ENCODE data around the gene RBP7. TPM values are rescaled to one million over a fixed set of nuclear protein-coding genes. Genes with fewer than 3 reads are reported as not detected.

Gene RBP7
- total RNA-seq: 1 to 10 TPM in 2 of 4 donors, not detected in 2; 2.3 to 3.3 TPM

DNA sequence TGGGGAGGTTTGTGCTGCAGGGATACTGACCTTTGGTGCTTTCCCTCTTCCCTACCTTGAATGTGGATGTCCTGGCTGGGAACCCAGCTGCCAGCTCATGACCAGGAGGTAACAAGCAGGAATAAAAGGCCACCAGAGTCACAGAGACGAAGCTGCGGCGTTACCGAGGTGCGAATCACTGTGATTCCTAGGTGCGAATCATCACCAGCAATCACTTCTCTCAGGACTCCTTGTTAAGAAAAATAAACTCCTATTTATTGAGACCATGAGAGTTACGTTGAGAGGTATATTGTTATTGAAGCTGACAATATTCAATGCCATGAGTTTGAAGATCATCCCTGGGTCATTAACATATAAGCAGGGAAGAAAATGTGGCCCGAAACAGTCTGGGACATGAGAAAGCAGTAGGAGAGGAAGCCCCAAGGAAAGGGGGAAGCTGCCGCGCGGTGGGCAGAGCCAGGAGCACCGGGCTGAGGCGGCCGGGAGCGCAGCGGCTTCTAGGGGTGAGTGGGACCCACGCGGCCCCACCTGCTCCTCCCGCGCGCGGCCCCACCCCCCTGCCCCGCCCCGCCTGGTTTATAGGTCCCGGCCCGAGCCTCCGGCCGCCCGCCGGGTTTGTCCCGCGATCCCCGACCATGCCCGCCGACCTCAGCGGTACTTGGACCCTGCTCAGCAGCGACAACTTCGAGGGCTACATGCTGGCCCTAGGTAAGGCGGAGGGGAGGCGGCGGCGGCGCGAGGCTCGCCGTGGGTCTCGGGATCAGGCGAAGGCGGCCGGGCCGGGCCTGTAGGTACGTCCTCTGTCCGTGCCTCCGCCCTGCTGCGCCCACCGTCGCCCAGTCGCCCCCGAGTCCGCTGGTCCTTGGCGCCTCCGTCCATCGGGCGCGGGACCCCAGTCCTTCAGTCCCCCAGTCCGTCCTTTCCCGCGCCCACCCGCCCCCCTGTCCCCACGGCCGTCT is at the start of gene RBP7:
Gene RBP7, plus strand, starts transcription at position 605 of the 959 bp plus-strand sequence. Its CDS starts 31 bp downstream, at position 636.
- Histone ChIP-seq H3K36me3 (no peaks in the 10 kb centered on the region), H3K9me3 (no peaks in the 10 kb centered on the region), H3K27ac (no peak within 1 kb of the TSS), H3K27me3 (peaks cover 57% of the 10 kb centered on the region), H3K4me3 (peak within 1 kb of the TSS; percentile 27 to 49 (median 42)), H3K4me1 (peaks cover 0 to 17% (median 14%) of the 10 kb centered on the region in 4 donors)
- 9 to 17% methylated on average over 10 to 52 of the region's 71 CpGs for WGBS, 2 donors (ENCODE audit: low coverage in 1 of 2)
- no peak for TF ChIP-seq CTCF (IDR thresholded peaks at IDR 0.05)
- DNase-seq: peak; percentile 10
- intact Hi-C loops (cut with DNase I; ENCODE audit: low total_unique reads): no loop called here
- in situ Hi-C loops (cut with MboI; ENCODE audit: low pct_ligation_motif_present in 1 of 4, low pct_unique_long_range_greater_than_20kb in 1 of 4, low sequenced_read_pairs in 3 of 4): no loop called here

- TF ChIP-seq EP300 (IDR thresholded peaks at IDR 0.05; ENCODE audit: low read depth): no peak
- no peak for TF ChIP-seq POLR2A (IDR thresholded peaks at IDR 0.05)
- no peak for TF ChIP-seq POLR2AphosphoS5 (IDR thresholded peaks at IDR 0.05)
- TF ChIP-seq CTCF (IDR thresholded peaks at IDR 0.05): no peak
- H3K27ac ChIP-seq: no peak overlapping the region
- WGBS, 2 donors (ENCODE audit: low coverage in 1 of 2): 90 to 92% methylated on average over 8 of the region's 8 CpGs
- no peaks in the 10 kb centered on the region for H3K36me3 ChIP-seq
- in situ Hi-C loops (cut with MboI; ENCODE audit: low pct_ligation_motif_present in 1 of 4, low pct_unique_long_range_greater_than_20kb in 1 of 4, low sequenced_read_pairs in 3 of 4) (loop anchor here in 1 of 4 donors (10.0 kb wide), 1 partner anchor 77 kb away; the partner anchor contains the start of gene UBE4B), intact Hi-C loops (cut with DNase I; ENCODE audit: low total_unique reads) (no loop called here)
- H3K4me1 ChIP-seq: no peaks in the 10 kb centered on the region
- no peak overlapping the region for H3K4me3 ChIP-seq
- no peaks in the 10 kb centered on the region for H3K9me3 ChIP-seq
- no peaks in the 10 kb centered on the region for H3K27me3 ChIP-seq
- DNase-seq: no peak
These were observed 39.3 kb upstream of the RBP7 start for GRCh38 chr1:9957726-9958125.

DNA sequence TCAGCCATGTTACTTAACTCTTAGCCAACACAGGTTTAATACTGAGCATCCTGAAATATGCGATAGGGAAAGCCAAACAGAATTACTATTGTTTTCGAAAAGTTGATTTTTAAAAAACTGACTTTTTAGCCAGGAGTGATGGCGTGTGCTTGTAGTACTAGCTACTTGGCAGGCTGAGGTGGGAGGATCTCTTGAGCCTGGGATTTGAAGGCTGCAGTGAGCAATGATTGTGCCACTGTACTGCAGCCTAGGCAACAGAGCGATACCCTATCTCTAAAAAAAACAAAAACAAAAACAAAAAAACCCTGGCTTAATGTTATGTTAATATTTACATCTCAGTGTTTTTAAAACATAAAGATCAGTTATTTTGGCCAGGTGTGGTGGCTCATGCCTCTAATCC is 37.0 kb upstream of the RBP7 start:
- H3K4me1 ChIP-seq: no peaks in the 10 kb centered on the region
- H3K27ac ChIP-seq: no peak overlapping the region
- no peaks in the 10 kb centered on the region for H3K27me3 ChIP-seq
- no peak for DNase-seq
- TF ChIP-seq POLR2AphosphoS5 (IDR thresholded peaks at IDR 0.05) (no peak), CTCF (IDR thresholded peaks at IDR 0.05) (no peak), EP300 (IDR thresholded peaks at IDR 0.05; ENCODE audit: low read depth) (no peak), POLR2A (IDR thresholded peaks at IDR 0.05) (no peak)
- H3K36me3 ChIP-seq: no peaks in the 10 kb centered on the region
- no peak overlapping the region for H3K4me3 ChIP-seq
- H3K9me3 ChIP-seq: no peaks in the 10 kb centered on the region
- in situ Hi-C loops (cut with MboI; ENCODE audit: low pct_ligation_motif_present in 1 of 4, low pct_unique_long_range_greater_than_20kb in 1 of 4, low sequenced_read_pairs in 3 of 4): no loop called here
- intact Hi-C loops (cut with DNase I; ENCODE audit: low total_unique reads): no loop called here
- 74 to 92% methylated on average over 3 to 4 of the region's 4 CpGs for WGBS, 2 donors (ENCODE audit: low coverage in 1 of 2)

DNA sequence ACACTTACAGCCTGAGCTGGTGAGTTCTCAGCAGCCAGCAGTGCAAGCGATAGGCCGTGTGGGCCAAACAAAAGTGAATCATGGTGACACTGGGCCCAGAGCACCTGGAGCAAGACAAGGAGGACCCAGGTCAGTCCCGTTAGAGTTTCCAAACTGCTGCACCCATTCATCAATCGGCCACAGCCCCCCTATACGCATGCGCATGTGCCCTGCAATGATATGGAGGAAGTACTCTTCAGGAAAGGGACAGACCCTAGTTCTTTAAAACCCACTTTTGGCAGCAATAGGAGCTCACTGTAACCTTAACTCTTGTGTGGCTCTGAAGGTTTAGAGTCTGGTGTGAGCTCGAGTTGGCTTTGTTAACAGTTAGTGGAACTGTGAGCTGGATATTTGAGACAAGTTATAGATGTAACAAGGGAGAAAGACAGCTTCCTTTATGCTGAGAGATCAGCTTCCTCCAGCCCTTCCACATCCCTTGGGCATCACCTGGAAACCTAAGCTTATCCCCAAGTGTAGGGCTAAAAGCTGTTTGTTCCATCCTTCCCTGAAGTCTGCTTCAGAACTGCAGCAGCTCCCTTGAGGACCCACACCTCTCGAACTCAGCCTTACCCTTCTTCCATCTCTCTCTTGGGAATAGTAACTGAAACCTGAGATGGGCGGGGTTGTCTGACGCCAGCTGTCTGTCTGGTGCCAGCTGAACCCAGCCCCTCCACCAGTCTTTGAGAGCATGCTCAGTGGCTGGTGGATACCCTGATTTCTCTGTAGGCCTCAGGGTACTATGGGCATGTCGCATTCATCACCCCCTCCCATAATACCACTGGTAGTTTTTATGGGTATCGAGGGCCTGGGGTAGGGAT is 36.1 kb upstream of the RBP7 start:
- no peaks in the 10 kb centered on the region for H3K36me3 ChIP-seq
- intact Hi-C loops (cut with DNase I; ENCODE audit: low total_unique reads) (no loop called here), in situ Hi-C loops (cut with MboI; ENCODE audit: low pct_ligation_motif_present in 1 of 4, low pct_unique_long_range_greater_than_20kb in 1 of 4, low sequenced_read_pairs in 3 of 4) (no loop called here)
- WGBS, 2 donors (ENCODE audit: low coverage in 1 of 2): 83 to 84% methylated on average over 3 to 12 of the region's 12 CpGs
- H3K9me3 ChIP-seq: no peaks in the 10 kb centered on the region
- no peaks in the 10 kb centered on the region for H3K27me3 ChIP-seq
- no peak for DNase-seq
- TF ChIP-seq POLR2A (IDR thresholded peaks at IDR 0.05) (no peak), CTCF (IDR thresholded peaks at IDR 0.05) (no peak), EP300 (IDR thresholded peaks at IDR 0.05; ENCODE audit: low read depth) (no peak), POLR2AphosphoS5 (IDR thresholded peaks at IDR 0.05) (no peak)
- H3K27ac ChIP-seq: no peak overlapping the region
- no peak overlapping the region for H3K4me3 ChIP-seq
- no peaks in the 10 kb centered on the region for H3K4me1 ChIP-seq
